ENCODE results near the gene CALML4.

CALML4 gene

GRCh38 chr15:68184616-68185480 is 20.3 kb downstream of the CALML4 start:
- no peak overlapping the region for H3K27ac ChIP-seq (ENCODE audit: poor library complexity, severe bottlenecking)
- no peak for ATAC-seq (ENCODE audit: low read depth)
- H3K4me1 ChIP-seq (ENCODE audit: insufficient read depth, poor library complexity, severe bottlenecking), result no peaks in the 10 kb centered on the region
- peaks cover 82% of the 10 kb centered on the region for H3K36me3 ChIP-seq (ENCODE audit: low read depth)
- no peak overlapping the region for H3K4me3 ChIP-seq (ENCODE audit: severe bottlenecking)
- TF ChIP-seq, protein P1, sequence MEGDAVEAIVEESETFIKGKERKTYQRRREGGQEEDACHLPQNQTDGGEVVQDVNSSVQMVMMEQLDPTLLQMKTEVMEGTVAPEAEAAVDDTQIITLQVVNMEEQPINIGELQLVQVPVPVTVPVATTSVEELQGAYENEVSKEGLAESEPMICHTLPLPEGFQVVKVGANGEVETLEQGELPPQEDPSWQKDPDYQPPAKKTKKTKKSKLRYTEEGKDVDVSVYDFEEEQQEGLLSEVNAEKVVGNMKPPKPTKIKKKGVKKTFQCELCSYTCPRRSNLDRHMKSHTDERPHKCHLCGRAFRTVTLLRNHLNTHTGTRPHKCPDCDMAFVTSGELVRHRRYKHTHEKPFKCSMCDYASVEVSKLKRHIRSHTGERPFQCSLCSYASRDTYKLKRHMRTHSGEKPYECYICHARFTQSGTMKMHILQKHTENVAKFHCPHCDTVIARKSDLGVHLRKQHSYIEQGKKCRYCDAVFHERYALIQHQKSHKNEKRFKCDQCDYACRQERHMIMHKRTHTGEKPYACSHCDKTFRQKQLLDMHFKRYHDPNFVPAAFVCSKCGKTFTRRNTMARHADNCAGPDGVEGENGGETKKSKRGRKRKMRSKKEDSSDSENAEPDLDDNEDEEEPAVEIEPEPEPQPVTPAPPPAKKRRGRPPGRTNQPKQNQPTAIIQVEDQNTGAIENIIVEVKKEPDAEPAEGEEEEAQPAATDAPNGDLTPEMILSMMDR (IDR thresholded peaks at IDR 0.05; ENCODE audit: poor library complexity, severe bottlenecking), result no peak
- H3K9me3 ChIP-seq (ENCODE audit: severe bottlenecking), result no peaks in the 10 kb centered on the region
- no peaks in the 10 kb centered on the region for H3K27me3 ChIP-seq (ENCODE audit: insufficient read depth, poor library complexity, severe bottlenecking)
- no peak for DNase-seq (ENCODE audit: low spot score)

DNA sequence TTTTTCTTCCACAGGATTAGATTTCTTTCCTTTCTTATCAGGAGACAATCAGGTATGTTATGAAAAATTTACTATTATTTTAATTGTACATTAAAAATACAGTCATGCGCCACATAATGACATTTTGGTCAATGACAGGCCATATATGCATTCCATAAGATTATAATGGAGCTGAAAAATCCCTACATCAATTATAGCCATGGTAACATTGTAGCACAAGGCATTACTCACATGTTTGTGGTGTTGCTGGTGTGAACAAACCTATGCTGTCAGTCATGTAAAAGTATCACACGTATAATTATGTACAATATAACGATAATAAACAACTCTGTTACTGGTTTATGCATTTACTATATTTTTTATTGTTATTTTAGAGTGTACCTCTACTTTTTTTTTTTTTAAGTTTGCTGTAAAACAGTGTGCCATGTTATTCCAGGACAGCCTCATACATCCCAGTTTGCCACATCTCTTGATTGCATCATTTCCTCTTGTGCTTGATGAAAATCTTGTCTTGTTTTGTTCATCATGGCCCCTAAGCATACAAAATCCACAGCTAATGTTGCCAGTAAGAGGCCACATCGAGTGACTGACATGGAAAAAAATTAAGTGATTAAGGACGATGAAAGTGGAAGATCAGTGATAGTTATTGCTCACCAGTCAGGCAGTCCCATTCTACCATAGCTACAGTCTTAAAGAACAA is 21.4 kb downstream of the CALML4 start:
- TF ChIP-seq, protein P1 (IDR thresholded peaks at IDR 0.05; ENCODE audit: poor library complexity, severe bottlenecking), result no peak
- H3K9me3 ChIP-seq (ENCODE audit: severe bottlenecking), result no peaks in the 10 kb centered on the region
- H3K4me1 ChIP-seq (ENCODE audit: insufficient read depth, poor library complexity, severe bottlenecking), result no peaks in the 10 kb centered on the region
- peaks cover 76% of the 10 kb centered on the region for H3K36me3 ChIP-seq (ENCODE audit: low read depth)
- DNase-seq (ENCODE audit: low spot score) (no peak), ATAC-seq (ENCODE audit: low read depth) (no peak)
- no peak overlapping the region for H3K27ac ChIP-seq (ENCODE audit: poor library complexity, severe bottlenecking)
- no peaks in the 10 kb centered on the region for H3K27me3 ChIP-seq (ENCODE audit: insufficient read depth, poor library complexity, severe bottlenecking)
- no peak overlapping the region for H3K4me3 ChIP-seq (ENCODE audit: severe bottlenecking)

DNA sequence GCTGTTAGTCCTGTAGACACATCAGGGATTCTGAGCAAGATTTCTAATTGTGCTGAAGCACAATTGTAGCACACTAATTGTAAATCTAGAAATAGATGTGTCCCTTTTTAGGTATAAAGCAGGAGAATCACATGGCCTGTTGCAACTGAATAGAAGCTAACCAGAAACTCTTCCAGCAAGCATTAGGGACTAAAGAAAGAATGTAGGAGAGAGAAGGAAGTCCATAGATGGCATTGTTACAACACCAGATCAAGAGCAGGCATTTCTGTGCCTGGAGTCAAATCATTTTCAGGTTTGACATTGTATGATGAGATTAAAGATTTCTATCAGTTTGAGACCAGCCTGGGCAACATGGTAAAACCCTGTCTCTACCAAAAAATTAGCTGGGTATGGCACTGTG is 27.4 kb downstream of the CALML4 start:
- Histone ChIP-seq H3K4me1 (ENCODE audit: insufficient read depth, poor library complexity, severe bottlenecking) (no peaks in the 10 kb centered on the region), H3K27me3 (ENCODE audit: insufficient read depth, poor library complexity, severe bottlenecking) (no peaks in the 10 kb centered on the region), H3K36me3 (ENCODE audit: low read depth) (peaks cover 76% of the 10 kb centered on the region), H3K4me3 (ENCODE audit: severe bottlenecking) (no peak overlapping the region), H3K27ac (ENCODE audit: poor library complexity, severe bottlenecking) (no peak overlapping the region), H3K9me3 (ENCODE audit: severe bottlenecking) (no peaks in the 10 kb centered on the region)
- ATAC-seq (ENCODE audit: low read depth) (no peak), DNase-seq (ENCODE audit: low spot score) (no peak)
- TF ChIP-seq, protein P1 (IDR thresholded peaks at IDR 0.05; ENCODE audit: poor library complexity, severe bottlenecking), result no peak

DNA sequence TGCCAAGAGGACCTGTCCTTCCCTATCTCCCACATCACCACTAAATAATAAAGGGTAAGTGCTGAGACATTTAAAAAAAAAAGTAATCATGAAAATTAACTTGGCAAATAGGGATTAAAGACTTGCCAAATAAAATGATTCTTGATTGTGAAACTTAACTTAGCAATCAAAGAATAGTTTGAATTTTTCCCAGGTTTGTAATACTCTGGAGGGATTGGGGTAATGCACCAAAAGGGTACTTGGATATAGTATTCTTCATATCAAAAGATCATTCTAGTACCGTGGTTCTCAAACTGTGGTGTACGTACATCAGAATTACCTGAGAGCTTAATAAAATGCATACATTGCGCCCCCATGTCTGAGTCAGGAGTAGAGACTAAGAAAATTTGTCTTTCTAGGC is 28.5 kb downstream of the CALML4 start:
- TF ChIP-seq, protein P1 (IDR thresholded peaks at IDR 0.05; ENCODE audit: poor library complexity, severe bottlenecking), result no peak
- DNase-seq (ENCODE audit: low spot score) (no peak), ATAC-seq (ENCODE audit: low read depth) (no peak)
- peaks cover 70% of the 10 kb centered on the region for H3K36me3 ChIP-seq (ENCODE audit: low read depth)
- no peaks in the 10 kb centered on the region for H3K9me3 ChIP-seq (ENCODE audit: severe bottlenecking)
- H3K4me1 ChIP-seq (ENCODE audit: insufficient read depth, poor library complexity, severe bottlenecking), result no peaks in the 10 kb centered on the region
- H3K27me3 ChIP-seq (ENCODE audit: insufficient read depth, poor library complexity, severe bottlenecking), result no peaks in the 10 kb centered on the region
- H3K4me3 ChIP-seq (ENCODE audit: severe bottlenecking), result no peak overlapping the region
- no peak overlapping the region for H3K27ac ChIP-seq (ENCODE audit: poor library complexity, severe bottlenecking)

Measured in RWPE2 (cell line).